Endothelial cell of umbilical vein (primary cell): ENCODE data around the gene LYVE1. TPM values are rescaled to one million over a fixed set of nuclear protein-coding genes. Genes with fewer than 3 reads are reported as not detected.

ENCODE experiments used
- BruUV-seq: library from RNA; stranded (reverse); fragments of 400-500 nt; replicated peaks from 2 replicates; lab custom pipeline; 2021; lab: Mats Ljungman, UMichigan
- CTCF ChIA-PET: fragments of 300-600, 350-600 bp; sonication (Branson Sonifier 250); formaldehyde crosslinking; loops from one replicate; lab custom pipeline; 2021; ENCODE audit warnings: antibody characterized with exemption, inconsistent platforms; lab: Charles Lee
- POLR2A ChIA-PET: fragments of 300-600, 350-600 bp; sonication (Branson Sonifier 250); formaldehyde crosslinking; loops from one replicate; lab custom pipeline; 2021; ENCODE audit warnings: antibody characterized with exemption, inconsistent platforms; lab: Charles Lee
- DNase-seq: peaks from one replicate; pipeline ENCODE4 v3.0.0-alpha.2; 2011; ENCODE audit warnings: low read depth, low spot score
- FAIRE-seq: peaks from 2 replicates; lab custom pipeline; 2011; peaks lifted over from hg19 to GRCh38; lab: Jason Lieb, UNC
- H2AFZ ChIP-seq: 2 replicates; pipeline ENCODE4 v1.6.0; 2012; ENCODE audit warnings: low read depth, low read length, control low read depth, inconsistent platforms
- H3K27ac ChIP-seq: 2 replicates; pipeline ENCODE4 v1.5.1; 2011; ENCODE audit warnings: low read depth, mild to moderate bottlenecking, control low read depth, low read length, moderate library complexity; ENCODE audit not compliant: insufficient read depth
- H3K27me3 ChIP-seq, 2 experiments: 2 replicates each; pipeline versions ENCODE4 v1.6.0 to v1.6.1; 2011; ENCODE audit warnings: low read length in 2 of 2, mixed read lengths in 1 of 2; ENCODE audit not compliant: control insufficient read depth in 2 of 2, insufficient read depth in 2 of 2
- H3K36me3 ChIP-seq, 2 experiments: 2 replicates in 1 of 2; 3 replicates in 1 of 2; pipeline ENCODE4 v1.5.1; 2011; ENCODE audit warnings: low read length in 2 of 2, mild to moderate bottlenecking in 1 of 2, moderate library complexity in 1 of 2; ENCODE audit not compliant: control insufficient read depth in 2 of 2, insufficient read depth in 2 of 2; ENCODE audit errors: extremely low read depth in 1 of 2
- H3K4me1 ChIP-seq: 3 replicates; pipeline ENCODE4 v1.5.1; 2011; ENCODE audit warnings: mild to moderate bottlenecking, low read length; ENCODE audit not compliant: control insufficient read depth, insufficient read depth; ENCODE audit errors: extremely low read depth
- H3K4me2 ChIP-seq: 2 replicates; pipeline ENCODE4 v1.6.1; 2011; ENCODE audit warnings: low read length, control low read depth, mixed read lengths; ENCODE audit not compliant: insufficient read depth
- H3K4me3 ChIP-seq, 3 experiments: fragments of 200-600 bp in 1 of 3; sonication (generic), shearing (Covaris generic) in 1 of 3; replicated peaks in 1 of 3; 2 replicates each; pipeline ENCODE4 v1.5.1; 2011 to 2016; ENCODE audit warnings: control low read depth in 3 of 3, low read length in 3 of 3, mild to moderate bottlenecking in 2 of 3, inconsistent platforms in 1 of 3, low read depth in 1 of 3, moderate library complexity in 1 of 3; ENCODE audit not compliant: insufficient read depth in 1 of 3
- H3K79me2 ChIP-seq: 2 replicates; pipeline ENCODE4 v1.6.0; 2012; ENCODE audit warnings: low read length, inconsistent platforms; ENCODE audit not compliant: control insufficient read depth, insufficient read depth
- H3K9ac ChIP-seq: replicated peaks from 2 replicates; pipeline ENCODE3; 2011; ENCODE audit warnings: low read length, control low read depth; ENCODE audit not compliant: insufficient read depth; ENCODE audit errors: extremely low read depth
- H3K9me1 ChIP-seq: replicated peaks from 3 replicates; pipeline ENCODE4 v1.6.0; 2011; ENCODE audit warnings: mild to moderate bottlenecking, low read length; ENCODE audit not compliant: control insufficient read depth, insufficient read depth; ENCODE audit errors: extremely low read depth
- H3K9me3 ChIP-seq: replicated peaks from 2 replicates; pipeline ENCODE4 v1.5.1; 2012; ENCODE audit warnings: low read length, inconsistent platforms; ENCODE audit not compliant: control insufficient read depth, insufficient read depth
- H4K20me1 ChIP-seq: replicated peaks from 2 replicates; pipeline ENCODE3; 2011; ENCODE audit warnings: mild to moderate bottlenecking, low read length; ENCODE audit not compliant: control insufficient read depth, insufficient read depth; ENCODE audit errors: extremely low read depth
- CTCF ChIP-seq, 2 donors: IDR thresholded peaks; 1 replicate in 1 of 2; 2 replicates in 1 of 2; pipeline ENCODE4 v1.5.1; 2011; ENCODE audit warnings: low read length in 2 of 2, mild to moderate bottlenecking in 2 of 2, moderate library complexity in 2 of 2, control low read depth in 1 of 2, inconsistent platforms in 1 of 2, low read depth in 1 of 2; ENCODE audit not compliant: insufficient read depth in 1 of 2; ENCODE audit errors: extremely low read depth in 1 of 2
- EZH2 ChIP-seq: IDR thresholded peaks from 2 replicates; pipeline ENCODE4 v1.6.1; 2012; ENCODE audit warnings: borderline replicate concordance, low read depth, mild to moderate bottlenecking, moderate library complexity, low read length, inconsistent platforms; ENCODE audit not compliant: severe bottlenecking
- FOS ChIP-seq: IDR thresholded peaks from 2 replicates; pipeline ENCODE4 v1.6.1; 2011; ENCODE audit warnings: mild to moderate bottlenecking, low read length, moderate library complexity, borderline replicate concordance; ENCODE audit not compliant: insufficient read depth
- GATA2 ChIP-seq: IDR thresholded peaks from 2 replicates; pipeline ENCODE4 v1.7.0; 2011; ENCODE audit warnings: low read depth, mild to moderate bottlenecking, moderate library complexity, mixed read lengths, low read length; ENCODE audit not compliant: insufficient read length, insufficient read depth
- JUN ChIP-seq: IDR thresholded peaks from 2 replicates; pipeline ENCODE4 v1.6.1; 2011; ENCODE audit warnings: borderline replicate concordance, low read depth; ENCODE audit not compliant: insufficient read length, insufficient read depth
- MAX ChIP-seq: IDR thresholded peaks from 2 replicates; pipeline ENCODE4 v1.6.1; 2011; ENCODE audit not compliant: insufficient read depth, insufficient read length
- MYC ChIP-seq: IDR thresholded peaks from one replicate; pipeline ENCODE4 v1.6.1; 2011; ENCODE audit warnings: mild to moderate bottlenecking, low read depth, low read length
- POLR2A ChIP-seq: IDR thresholded peaks from 2 replicates; pipeline ENCODE4 v1.6.1; 2012; ENCODE audit warnings: low read depth, mild to moderate bottlenecking, control low read depth, low read length
- POLR2AphosphoS5 ChIP-seq: IDR thresholded peaks from 2 replicates; pipeline ENCODE4 v1.6.1; 2012; ENCODE audit warnings: low read depth, mild to moderate bottlenecking, control low read depth, low read length, moderate library complexity; ENCODE audit not compliant: insufficient read depth
- dilution Hi-C: fragments of 300-500 bp; cut with MboI; formaldehyde crosslinking; loops from one replicate; pipeline ENCODE4 v1.15.0; 2019; ENCODE audit warnings: low sequenced_read_pairs; ENCODE audit not compliant: extremely low pct_ligation_motif_present
- intact Hi-C: fragments of 100-400 bp; cut with micrococcal nuclease; formaldehyde crosslinking; loops from one replicate; pipeline ENCODE4 v1.10.0; 2022
- polyA plus RNA-seq, 4 experiments: library from polyadenylated mRNA; depleted of rRNA in 3 of 4; stranded (reverse) in 3 of 4; unstranded in 1 of 4; fragments of >200 nt; gene quantifications; 2 replicates each; pipeline versions ENCODE4 v1.2.1 to v1.2.3, GENCODE V29; 2011 to 2012; ENCODE audit warnings: missing spikeins in 1 of 4
- total RNA-seq: library from RNA; stranded (reverse); gene quantifications from 2 replicates; pipeline ENCODE4 v1.2.3, GENCODE V29; 2021

The LYVE1 gene
- total and polyA plus RNA-seq, 2 donors (not counting 3 experiments of a cell fraction or from before 2014, with no cell fraction given) = 4.6 to 7.6 TPM

DNA sequence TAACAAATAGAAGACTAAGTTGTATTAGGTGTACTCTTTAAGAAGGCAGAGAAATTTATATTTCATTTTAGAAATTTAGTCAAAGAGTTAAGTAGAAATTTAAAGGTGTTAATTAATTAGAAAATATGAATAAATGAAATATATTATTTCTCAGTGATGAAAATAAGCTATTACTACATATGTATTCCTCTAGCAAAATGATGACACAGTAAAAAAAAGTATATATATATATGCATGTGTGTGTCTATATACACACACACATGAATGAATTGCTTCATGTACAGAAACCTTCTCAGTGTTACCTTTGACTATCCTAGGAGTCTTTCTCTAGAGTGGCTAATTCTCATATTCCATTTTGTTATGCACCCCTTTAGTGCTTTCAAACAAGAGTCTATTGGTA lies 35.1 kb downstream of the LYVE1 start:
- Histone ChIP-seq H3K9me1 (no peaks in the 10 kb centered on the region), H2AFZ (no peak overlapping the region), H3K27me3 (no peaks in the 10 kb centered on the region), H3K4me3 (no peak overlapping the region), H3K9ac (no peak overlapping the region), H3K36me3 (peaks cover 0 to 6% of the 10 kb centered on the region in 2 experiments), H3K4me1 (peaks cover 17% of the 10 kb centered on the region), H4K20me1 (no peaks in the 10 kb centered on the region), H3K79me2 (peaks cover 6% of the 10 kb centered on the region), H3K27ac (no peak overlapping the region), H3K9me3 (no peaks in the 10 kb centered on the region), H3K4me2 (no peak overlapping the region)
- POLR2A ChIA-PET = no interaction called here
- CTCF ChIA-PET = interaction anchor here (1.9 to 2.7 kb wide), 2 partner anchors 17 to 19 kb away, joined by 7 to 10 read pairs; no protein-coding TSS in a partner anchor
- no TSS peak for BruUV-seq
- dilution Hi-C loops = no loop called here
- no peak for TF ChIP-seq EZH2
- TF ChIP-seq POLR2AphosphoS5 = no peak
- no peak for TF ChIP-seq MYC
- TF ChIP-seq MAX = no peak
- TF ChIP-seq JUN = no peak
- TF ChIP-seq POLR2A = no peak
- TF ChIP-seq FOS = no peak
- TF ChIP-seq CTCF (IDR thresholded peaks at IDR 0.05; ENCODE audit: extremely low read depth in 1 of 2, insufficient read depth in 1 of 2, low read depth in 1 of 2, low read length in 2 of 2) = no peak
- TF ChIP-seq GATA2 = no peak
- no peak for FAIRE-seq
- intact Hi-C loops = no loop called here
- DNase-seq = no peak
